Lower leg skin (tissue), 4 donors: Measurements from ENCODE around the gene PIP5KL1. TPM values are rescaled to one million over a fixed set of nuclear protein-coding genes. Genes with fewer than 3 reads are reported as not detected.

Source experiments
- DNase-seq, 2 donors: peaks; one replicate each; pipeline ENCODE4 v3.0.0-alpha.2; 2019; ENCODE audit warnings: low spot score in 2 of 2
- H3K4me3 ChIP-seq: fragments of 200-600 bp; sonication (generic); 2 replicates; pipeline ENCODE4 v1.5.1; 2017; ENCODE audit warnings: mild to moderate bottlenecking, low read depth; ENCODE audit not compliant: poor library complexity, severe bottlenecking
- POLR2A ChIP-seq, 2 donors: fragments of 450-650 bp; IDR thresholded peaks; one replicate each; pipeline ENCODE4 v1.6.1; 2016 to 2017; ENCODE audit warnings: antibody characterized with exemption in 2 of 2, mild to moderate bottlenecking in 1 of 2, moderate library complexity in 1 of 2
- WGBS, 2 donors: methylation state at CpG; one replicate each; pipeline ENCODE4 v1.1.5; 2018; 5-methylcytosine and 5-hydroxymethylcytosine counted together
- intact Hi-C: fragments of 100-400 bp; cut with DNase I; formaldehyde crosslinking; loops from one replicate; pipeline ENCODE4 v1.15.0; 2023; ENCODE audit warnings: low total_unique reads
- total RNA-seq, 4 donors: library from RNA; depleted of rRNA; stranded (reverse); fragments of >200 nt; gene quantifications; one replicate each; pipeline ENCODE4 v1.1.0, GENCODE V29; 2016
- TF ChIP-seq, protein P1 (sequence below), 3 donors: fragments of 450-650 bp; IDR thresholded peaks; one replicate each; pipeline ENCODE4 v1.5.1; 2016; ENCODE audit warnings: antibody characterized with exemption in 3 of 3, mild to moderate bottlenecking in 3 of 3, moderate library complexity in 2 of 3

The PIP5KL1 gene
- total RNA-seq, 4 donors from 2014 or later, result 4.1 to 11.3 (median 8.4) TPM

DNA sequence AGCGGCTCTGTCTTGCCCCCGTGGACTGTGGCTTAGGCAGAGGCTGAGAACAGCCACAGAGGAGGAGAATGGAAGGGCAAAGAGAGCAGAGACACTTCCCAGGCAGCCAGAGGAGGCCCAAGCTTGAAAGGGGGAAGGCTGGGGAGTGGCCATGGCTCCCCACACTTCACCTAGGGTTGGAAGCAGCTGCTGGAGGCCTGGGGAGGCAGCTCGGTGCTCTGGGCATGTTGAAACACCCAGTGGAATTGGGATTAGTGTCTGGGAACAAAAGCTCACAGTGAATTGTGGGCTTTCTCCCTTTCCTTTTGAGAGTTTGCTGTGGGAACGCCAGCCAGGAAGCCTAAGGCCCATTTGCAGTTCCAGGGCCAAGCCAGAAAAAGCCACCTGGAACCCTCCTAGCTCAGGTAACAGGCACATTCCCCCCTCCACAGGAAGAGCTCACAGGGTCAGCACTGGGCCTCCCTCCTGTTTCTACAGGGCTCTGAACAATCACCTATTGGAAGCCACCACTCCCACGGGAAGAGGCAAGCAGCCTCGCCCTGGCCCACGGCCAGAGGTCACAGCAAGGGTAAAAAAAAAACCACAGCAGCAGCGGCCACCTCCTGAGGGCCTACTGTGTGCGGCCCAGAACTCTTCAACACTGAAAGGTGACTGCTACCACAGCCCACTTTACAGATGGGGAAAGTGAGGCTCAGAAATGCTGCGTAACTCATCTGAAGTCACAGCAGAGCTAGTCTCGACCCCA lies 30.0 kb upstream of the PIP5KL1 start:
- no peak for DNase-seq
- WGBS, 2 donors, result 31 to 32% methylated on average over 11 of the region's 11 CpGs
- intact Hi-C loops, result no loop called here
- no peak for TF ChIP-seq POLR2A (IDR thresholded peaks at IDR 0.05)
- TF ChIP-seq, protein P1, sequence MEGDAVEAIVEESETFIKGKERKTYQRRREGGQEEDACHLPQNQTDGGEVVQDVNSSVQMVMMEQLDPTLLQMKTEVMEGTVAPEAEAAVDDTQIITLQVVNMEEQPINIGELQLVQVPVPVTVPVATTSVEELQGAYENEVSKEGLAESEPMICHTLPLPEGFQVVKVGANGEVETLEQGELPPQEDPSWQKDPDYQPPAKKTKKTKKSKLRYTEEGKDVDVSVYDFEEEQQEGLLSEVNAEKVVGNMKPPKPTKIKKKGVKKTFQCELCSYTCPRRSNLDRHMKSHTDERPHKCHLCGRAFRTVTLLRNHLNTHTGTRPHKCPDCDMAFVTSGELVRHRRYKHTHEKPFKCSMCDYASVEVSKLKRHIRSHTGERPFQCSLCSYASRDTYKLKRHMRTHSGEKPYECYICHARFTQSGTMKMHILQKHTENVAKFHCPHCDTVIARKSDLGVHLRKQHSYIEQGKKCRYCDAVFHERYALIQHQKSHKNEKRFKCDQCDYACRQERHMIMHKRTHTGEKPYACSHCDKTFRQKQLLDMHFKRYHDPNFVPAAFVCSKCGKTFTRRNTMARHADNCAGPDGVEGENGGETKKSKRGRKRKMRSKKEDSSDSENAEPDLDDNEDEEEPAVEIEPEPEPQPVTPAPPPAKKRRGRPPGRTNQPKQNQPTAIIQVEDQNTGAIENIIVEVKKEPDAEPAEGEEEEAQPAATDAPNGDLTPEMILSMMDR (IDR thresholded peaks at IDR 0.05), result no peak
- H3K4me3 ChIP-seq, result no peak overlapping the region

DNA sequence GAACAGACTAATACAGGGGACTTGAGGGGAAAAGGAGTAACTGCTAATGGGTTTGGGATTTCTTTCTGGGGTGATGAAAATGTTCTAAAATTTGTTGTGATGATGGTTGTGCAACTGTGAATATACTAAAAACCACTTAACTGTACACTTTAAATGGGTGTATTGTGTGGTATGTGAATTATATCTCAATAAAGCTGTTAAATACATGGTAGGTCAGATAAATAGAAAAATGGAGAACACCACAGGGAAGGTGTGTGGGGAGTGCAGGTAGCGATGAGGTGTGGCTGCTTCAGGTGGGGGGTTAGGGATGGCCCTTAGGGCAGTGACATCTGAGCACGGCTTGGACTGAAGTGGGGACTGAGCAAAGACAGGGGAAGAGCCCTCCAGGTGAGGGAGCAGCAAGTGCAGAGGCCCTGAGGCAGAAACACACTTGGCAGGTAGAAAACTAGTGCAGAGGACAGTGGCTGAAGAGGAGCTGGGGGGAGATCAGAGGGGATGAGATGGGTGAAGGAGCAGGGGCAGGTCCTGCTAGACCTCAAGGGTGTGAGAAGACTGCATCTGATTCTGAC lies 29.3 kb upstream of the PIP5KL1 start:
- TF ChIP-seq POLR2A (IDR thresholded peaks at IDR 0.05), result no peak
- TF ChIP-seq, protein P1 (IDR thresholded peaks at IDR 0.05), result no peak
- DNase-seq, result no peak
- intact Hi-C loops, result no loop called here
- H3K4me3 ChIP-seq, result no peak overlapping the region
- 55 to 68% methylated on average over 2 of the region's 2 CpGs for WGBS, 2 donors

DNA sequence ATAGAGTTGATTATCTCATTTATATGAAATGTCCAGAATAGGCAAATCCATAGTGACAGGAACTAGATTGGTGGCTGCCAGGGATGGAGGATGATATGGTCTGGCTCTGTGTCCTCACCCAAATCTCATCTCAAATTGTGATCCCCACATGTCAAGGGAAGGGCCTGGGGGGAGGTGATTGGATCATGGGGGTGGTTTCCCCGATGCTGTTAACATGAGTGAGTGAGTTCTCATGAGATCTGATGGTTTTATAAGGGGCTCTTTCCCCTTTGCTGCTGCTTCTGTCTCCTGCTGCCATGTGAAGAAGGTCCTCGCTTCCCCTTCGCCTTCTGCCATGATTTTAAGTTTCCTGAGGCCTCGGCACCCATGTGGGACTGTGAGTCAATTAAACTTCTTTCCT lies 28.8 kb upstream of the PIP5KL1 start:
- intact Hi-C loops, result no loop called here
- WGBS, 2 donors, result 87 to 89% methylated on average over 4 of the region's 4 CpGs
- DNase-seq, result no peak
- TF ChIP-seq, protein P1 (IDR thresholded peaks at IDR 0.05), result no peak
- TF ChIP-seq POLR2A (IDR thresholded peaks at IDR 0.05), result no peak
- H3K4me3 ChIP-seq, result no peak overlapping the region

DNA sequence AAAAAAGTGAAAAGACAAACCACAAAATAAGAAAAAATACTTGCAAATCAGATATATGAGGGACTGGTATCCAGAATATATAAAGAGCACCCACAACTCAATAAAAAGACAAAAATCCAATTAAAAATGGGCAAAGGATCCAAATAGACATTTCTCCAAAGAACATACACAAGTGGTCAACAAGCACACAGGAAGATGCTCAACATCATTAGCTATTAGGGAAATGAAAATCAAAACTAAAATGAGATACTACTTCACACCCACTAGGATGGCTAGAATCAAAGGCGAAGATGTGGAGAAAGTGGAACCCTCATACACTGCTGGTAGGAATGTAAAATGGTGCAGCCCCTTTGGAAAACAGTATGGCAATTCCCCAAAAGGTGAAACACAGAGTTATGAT lies 28.2 kb upstream of the PIP5KL1 start:
- TF ChIP-seq POLR2A (IDR thresholded peaks at IDR 0.05), result no peak
- TF ChIP-seq, protein P1 (IDR thresholded peaks at IDR 0.05), result no peak
- intact Hi-C loops, result no loop called here
- H3K4me3 ChIP-seq, result no peak overlapping the region

DNA sequence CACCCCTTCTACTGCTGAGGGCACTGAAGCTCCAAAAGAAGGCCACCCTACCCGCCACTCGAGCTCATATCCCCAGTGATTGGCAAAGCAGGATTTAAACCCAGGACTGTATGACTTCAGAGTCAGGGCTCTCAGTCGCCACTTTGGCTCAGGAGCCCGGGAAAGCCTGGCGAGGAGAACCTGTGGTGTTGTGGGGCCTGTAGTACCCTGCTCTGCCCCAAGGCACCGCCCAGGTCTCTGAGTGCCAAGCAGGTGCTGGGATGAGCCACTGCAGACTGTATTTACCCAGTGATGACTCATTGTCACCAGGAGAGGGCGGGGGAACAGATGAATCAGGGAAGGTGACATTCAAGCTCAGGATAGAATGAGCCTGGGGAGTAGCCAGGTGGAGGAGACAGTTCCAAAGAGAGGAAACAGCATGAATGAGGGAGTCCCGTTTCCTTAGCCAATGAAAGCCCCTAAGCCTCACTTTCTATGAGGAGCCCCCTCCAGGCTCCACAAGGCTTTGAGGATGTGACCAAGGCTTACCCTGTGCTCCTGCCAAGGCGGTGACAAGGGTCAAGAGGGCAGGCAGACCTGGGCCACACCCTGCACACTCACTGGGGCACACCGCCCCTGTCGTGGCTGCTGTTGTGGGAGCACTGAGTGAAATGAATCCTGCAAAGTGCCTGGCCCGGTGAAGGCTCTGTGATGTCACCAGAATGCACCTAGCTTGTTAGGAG lies 24.9 kb upstream of the PIP5KL1 start:
- intact Hi-C loops, result no loop called here
- H3K4me3 ChIP-seq, result no peak overlapping the region
- no peak for TF ChIP-seq POLR2A (IDR thresholded peaks at IDR 0.05)
- TF ChIP-seq, protein P1 (IDR thresholded peaks at IDR 0.05), result peak in 1 of 3 donors; percentile 13
- peak; percentile 92 to 94 for DNase-seq
- 33 to 37% methylated on average over 12 of the region's 12 CpGs for WGBS, 2 donors

More for the DNA sequence above, 28.2 kb upstream of the PIP5KL1 start:
- no peak for DNase-seq
- 97 to 100% methylated on average over 1 of the region's 1 CpG for WGBS, 2 donors
